CD4-positive, alpha-beta T cell treated with Interleukin-12 subunit alpha and Interleukin-12 subunit beta, for 1 hour (primary cell): ENCODE data around the gene SIAH2.
"Not testable (repeated sequence)": the region's sequence is repeated elsewhere in the genome, so short reads cannot be mapped to it uniquely, and the experiment has no call there.

Experiments used
- DNase-seq: peaks from one replicate; pipeline ENCODE4 v3.0.0-alpha.2; 2020

SIAH2 gene, protein sequence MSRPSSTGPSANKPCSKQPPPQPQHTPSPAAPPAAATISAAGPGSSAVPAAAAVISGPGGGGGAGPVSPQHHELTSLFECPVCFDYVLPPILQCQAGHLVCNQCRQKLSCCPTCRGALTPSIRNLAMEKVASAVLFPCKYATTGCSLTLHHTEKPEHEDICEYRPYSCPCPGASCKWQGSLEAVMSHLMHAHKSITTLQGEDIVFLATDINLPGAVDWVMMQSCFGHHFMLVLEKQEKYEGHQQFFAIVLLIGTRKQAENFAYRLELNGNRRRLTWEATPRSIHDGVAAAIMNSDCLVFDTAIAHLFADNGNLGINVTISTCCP

GRCh38 chr3:150763122-150763840 lies at the start of gene SIAH2:
Gene SIAH2 (minus strand): TSS chr3:150763169. CDS start chr3:150762849, 320 bp downstream.
- DNase-seq, result peak; percentile 93

GRCh38 chr3:150811984-150812383 lies 49.0 kb upstream of the SIAH2 start:
- DNase-seq, result no peak

GRCh38 chr3:150810641-150811040 lies 47.7 kb upstream of the SIAH2 start:
- no peak for DNase-seq

DNA sequence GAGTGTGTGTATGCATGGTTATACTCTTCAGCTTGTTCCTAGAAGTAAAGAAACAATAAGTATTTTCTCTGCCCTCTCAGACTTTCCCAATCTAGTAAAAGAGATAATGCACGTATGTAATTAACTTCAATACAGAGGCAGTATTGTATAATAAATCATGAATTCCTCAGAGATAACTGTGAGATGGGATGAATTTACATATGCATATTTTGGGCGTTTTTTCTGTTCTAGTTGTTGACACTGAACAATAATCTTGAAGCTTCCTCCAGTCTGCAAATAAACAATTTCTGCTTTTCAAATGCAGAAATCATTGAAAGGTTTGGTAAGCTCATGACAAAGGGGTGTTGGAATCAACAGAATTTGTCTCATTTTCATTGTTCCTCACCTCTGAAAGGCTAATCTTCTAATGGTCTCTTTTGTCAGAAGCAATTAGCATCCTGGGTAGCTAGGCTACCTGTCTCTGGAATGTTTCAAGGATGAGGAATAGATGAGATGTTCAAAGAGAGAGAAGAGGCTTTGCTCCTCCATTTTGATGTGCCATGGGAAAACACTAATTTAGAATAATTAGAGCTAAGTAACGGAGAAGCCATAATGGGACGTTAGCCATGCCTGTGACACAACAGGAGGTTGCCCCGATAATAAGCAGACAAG lies 43.3 kb upstream of the SIAH2 start:
- no peak for DNase-seq

DNA sequence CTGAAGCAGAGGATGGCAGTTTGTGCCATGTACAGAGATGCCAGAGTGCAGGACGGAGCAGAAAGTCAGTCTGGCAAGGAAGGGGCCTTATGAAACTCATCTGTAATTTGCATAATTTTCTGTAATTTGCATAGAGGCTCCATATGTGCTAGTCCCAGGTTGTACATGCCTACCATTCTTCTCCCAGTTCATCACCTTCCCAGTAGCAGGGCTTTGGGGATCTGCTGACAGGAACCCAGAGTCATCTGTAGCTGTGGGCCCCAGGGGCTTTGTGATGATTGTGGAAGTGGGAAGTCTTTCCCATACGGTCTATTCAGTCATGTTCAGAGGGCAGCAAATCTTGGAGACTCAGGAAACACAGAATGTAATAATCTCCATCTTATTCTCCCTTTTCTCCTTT lies 42.4 kb upstream of the SIAH2 start:
- no peak for DNase-seq

GRCh38 chr3:150803440-150803985 lies 40.5 kb upstream of the SIAH2 start:
- DNase-seq, result no peak

- no peak for DNase-seq
These were observed 37.8 kb upstream of the SIAH2 start for GRCh38 chr3:150800722-150801121.

- DNase-seq, result no peak
These were observed 35.2 kb upstream of the SIAH2 start for GRCh38 chr3:150798122-150798618.

DNA sequence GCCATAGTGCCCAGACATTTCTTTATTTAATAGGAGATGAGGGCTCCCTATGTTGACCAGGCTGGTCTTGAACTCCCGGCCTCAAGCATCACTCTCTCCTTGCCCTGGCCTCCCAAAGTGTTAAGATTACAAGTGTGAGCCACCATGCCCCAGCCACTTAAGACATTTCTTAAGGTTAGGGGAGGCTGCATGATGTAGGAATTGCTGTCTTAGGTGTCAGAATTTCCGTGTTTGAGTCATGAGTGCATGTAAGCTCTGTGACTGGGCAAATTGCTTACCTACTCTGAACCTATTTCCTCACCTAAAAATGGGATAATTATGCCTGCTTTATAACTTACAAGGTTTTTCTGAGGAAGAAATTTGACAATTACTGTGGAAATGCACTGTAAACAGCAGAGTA lies 34.2 kb upstream of the SIAH2 start:
- DNase-seq, result no peak

GRCh38 chr3:150796527-150796926 lies 33.6 kb upstream of the SIAH2 start:
- DNase-seq, result not testable (repeated sequence)

- DNase-seq, result no peak
These were observed 30.7 kb upstream of the SIAH2 start for GRCh38 chr3:150793641-150794040.

GRCh38 chr3:150790629-150791028 lies 27.7 kb upstream of the SIAH2 start:
- no peak for DNase-seq

DNA sequence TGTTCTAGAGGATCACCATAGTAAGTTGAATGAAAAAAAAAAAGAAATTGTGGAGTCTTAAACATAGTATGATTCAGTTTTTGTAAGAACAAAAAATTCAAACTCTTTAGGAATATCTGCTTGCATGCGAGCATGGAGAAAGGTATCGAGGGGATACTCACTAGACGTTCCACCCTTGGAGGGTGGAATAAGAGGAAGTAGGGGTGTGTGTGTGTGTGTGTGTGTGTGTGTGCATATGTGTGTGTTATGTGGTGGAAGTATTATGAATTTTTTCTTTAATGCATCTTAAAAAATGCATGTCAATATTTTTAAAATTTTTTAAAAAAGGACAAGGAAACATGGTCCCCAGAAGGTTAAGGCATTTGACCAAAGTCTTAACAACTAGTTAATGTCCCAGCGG lies 26.5 kb upstream of the SIAH2 start:
- no peak for DNase-seq

DNA sequence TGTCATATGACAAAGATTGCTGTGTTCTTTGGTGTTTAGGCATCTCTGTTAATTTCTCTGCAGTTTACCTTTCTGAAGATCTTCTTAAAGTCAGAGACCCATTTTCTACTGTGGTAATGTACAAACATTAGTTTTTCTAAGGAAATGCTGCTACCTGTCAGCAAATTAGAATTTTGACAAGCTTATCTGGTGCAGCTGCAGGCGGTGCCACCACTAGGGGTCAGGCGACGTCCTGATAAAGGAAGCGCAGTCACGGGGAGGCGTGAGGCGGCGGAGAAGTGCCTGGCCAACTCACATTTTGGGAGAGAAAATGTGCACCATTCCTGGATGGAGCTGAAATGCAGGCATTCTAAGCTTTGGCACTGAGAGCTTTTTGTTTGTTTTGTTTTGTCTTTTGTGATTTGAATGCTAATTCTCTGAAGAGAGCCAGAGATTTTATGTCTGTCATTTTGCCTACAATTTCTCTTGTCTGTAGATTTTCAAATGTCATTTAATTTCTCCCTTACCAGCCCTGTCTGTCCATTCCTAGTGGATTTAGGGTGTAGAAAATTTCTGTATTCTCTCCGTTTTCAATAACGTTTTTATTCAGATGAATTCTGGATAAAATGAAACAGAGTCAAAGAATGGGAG lies 24.9 kb upstream of the SIAH2 start:
- DNase-seq, result peak; percentile 74

DNA sequence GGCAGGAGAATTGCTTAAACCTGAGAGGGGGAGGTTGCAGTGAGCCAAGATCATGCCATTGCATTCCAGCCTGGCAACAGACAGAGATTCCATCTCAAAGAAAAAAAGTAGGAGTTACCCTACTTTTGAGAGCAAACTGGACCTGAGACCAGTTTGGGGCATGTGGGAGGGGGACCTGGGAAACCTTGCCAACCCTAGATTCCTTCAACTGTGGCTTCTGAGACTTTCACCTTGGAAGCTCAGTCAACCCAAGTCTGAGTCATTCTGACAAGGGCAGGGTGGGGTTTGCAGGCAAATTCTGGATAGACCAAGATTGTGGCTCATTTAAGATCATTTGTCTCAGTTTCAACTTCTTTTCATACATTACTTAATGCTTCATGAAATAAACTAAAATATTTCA lies 23.8 kb upstream of the SIAH2 start:
- DNase-seq, result no peak

GRCh38 chr3:150784747-150785125 lies 21.8 kb upstream of the SIAH2 start:
- DNase-seq, result no peak

DNA sequence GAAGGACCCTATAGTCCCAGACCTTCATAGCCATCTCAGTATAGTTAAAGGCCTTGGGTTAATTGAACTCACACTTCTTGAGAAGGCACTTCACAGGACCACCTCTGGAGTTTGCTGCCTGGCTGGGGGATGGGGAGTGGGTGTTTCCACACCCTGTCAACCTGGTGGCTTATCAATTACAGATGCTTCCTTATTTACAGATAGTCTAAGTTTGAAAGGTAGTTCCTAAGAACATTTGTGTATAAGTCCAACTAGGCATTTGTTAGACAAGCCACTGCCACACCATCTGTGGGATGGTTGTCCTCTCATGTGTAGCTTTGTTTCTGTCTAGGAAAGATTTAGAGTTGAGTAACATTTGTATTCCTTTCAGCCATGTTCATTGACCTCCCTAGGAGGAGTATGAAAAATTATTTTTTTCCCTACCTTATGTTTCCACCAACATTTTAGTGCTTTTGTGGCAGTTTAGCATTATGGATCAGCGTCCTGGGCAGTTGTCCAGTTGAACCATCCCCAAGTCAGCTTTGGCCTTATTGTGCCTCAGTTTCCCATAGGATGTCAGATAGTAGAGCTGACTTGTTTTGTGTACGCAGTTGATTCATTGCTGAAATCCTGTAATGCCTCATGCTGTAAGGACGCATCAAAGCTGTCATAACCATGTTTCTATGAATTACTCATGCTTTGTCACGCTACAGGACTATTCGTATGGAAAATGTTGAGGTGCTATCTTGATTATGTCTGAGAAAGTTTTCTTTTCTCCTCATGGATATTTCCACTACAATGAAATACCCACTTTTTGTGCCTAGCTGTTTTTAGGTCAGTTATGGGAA lies 21.2 kb upstream of the SIAH2 start:
- no peak for DNase-seq

- no peak for DNase-seq
These were observed 20.3 kb upstream of the SIAH2 start for GRCh38 chr3:150783316-150783715.

DNA sequence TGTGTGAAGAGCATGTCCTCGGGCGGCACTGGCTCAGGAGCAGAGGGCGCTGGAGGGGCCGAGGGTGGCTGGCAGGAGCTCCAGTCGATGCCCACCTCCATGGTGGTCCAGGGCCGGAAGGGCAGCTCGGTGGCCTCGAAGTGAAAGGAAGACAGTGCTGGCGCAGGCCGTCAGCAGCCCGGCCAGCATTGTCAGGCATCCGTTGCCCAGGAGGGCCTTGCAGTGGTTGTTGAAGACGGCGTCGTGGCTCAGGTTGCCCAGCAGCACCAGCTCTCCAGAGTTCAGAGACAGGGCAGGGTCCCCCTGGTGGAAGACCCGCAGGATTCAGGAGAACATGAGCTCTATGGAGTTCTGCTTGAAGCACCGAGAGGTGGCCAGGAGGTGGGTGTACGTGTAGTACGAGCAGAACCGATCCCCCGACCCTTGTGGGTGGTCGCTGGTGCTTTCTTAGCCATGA lies 16.5 kb upstream of the SIAH2 start:
- DNase-seq, result no peak

DNA sequence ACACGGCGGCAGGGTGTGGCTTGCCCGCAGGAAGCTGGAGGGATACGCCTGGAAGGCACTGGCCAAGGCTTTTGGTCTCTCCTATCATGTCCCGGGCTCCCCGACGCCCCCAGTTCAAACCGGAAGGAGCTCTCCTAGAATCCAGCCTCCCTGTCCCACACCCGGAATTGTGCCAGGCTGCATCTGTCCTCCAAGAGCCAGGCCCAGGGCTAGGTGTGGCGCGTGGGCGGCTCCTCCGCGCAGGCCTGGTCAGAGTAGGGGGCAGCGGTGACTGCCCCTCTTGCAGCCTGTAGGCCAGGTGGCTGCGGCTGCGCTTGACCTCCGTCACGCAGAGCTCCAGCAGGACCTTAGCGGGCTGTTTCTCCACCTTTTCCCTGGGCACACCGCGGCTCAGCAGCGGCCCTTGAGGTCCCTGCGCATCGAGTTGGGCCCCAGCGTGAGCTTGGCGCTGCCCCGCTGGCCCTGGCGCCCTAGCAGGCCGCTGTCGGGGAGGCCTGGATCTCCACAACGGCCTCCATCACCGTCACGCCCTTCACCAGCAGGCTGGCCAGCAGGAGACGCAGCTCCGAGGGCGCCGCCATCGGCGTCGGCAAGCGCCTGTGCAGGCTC lies 15.9 kb upstream of the SIAH2 start:
- no peak for DNase-seq

- DNase-seq, result no peak
These were observed 12.1 kb upstream of the SIAH2 start for GRCh38 chr3:150775001-150775599.
